MCF 10A (cell line): Measurements from ENCODE around the gene PRSS35. TPM values are rescaled to one million over a fixed set of nuclear protein-coding genes. Genes with fewer than 3 reads are reported as not detected.
"Not testable (repeated sequence)": the region's sequence is repeated elsewhere in the genome, so short reads cannot be mapped to it uniquely, and the experiment has no call there.

Source experiments
- BruUV-seq: library from RNA; stranded (reverse); fragments of 400-500 nt; replicated peaks from 2 replicates; lab custom pipeline; 2021; lab: Mats Ljungman, UMichigan
- CTCF ChIA-PET: fragments of 300-600 bp; sonication (Branson Sonifier 250); formaldehyde crosslinking; extraction: SDS; loops from one replicate; lab custom pipeline; 2021; ENCODE audit warnings: antibody characterized with exemption, inconsistent platforms; lab: Yijun Ruan, JAX
- POLR2A ChIA-PET: fragments of 300-600, 350-650 bp; sonication (Branson Sonifier 250); formaldehyde crosslinking; extraction: SDS; loops from one replicate; lab custom pipeline; 2020; ENCODE audit warnings: antibody characterized with exemption, inconsistent platforms; lab: Yijun Ruan, JAX
- DNase-seq: peaks from one replicate; pipeline ENCODE4 v3.0.0-alpha.2; 2018; ENCODE audit not compliant: unreplicated experiment
- H3K27ac Mint-ChIP-seq: one replicate; pipeline ENCODE4 v1.8.0; 2022; ENCODE audit warnings: mild to moderate bottlenecking, low read depth, mixed read lengths; ENCODE audit not compliant: unreplicated experiment
- H3K27me3 Mint-ChIP-seq: one replicate; pipeline ENCODE4 v1.8.0; 2022; ENCODE audit warnings: mixed read lengths; ENCODE audit not compliant: insufficient read depth, unreplicated experiment
- H3K36me3 Mint-ChIP-seq: one replicate; pipeline ENCODE4 v1.8.0; 2022; ENCODE audit warnings: mild to moderate bottlenecking, moderate library complexity, mixed read lengths; ENCODE audit not compliant: insufficient read depth, unreplicated experiment
- H3K4me1 Mint-ChIP-seq: one replicate; pipeline ENCODE4 v1.8.0; 2022; ENCODE audit warnings: mixed read lengths; ENCODE audit not compliant: insufficient read depth, unreplicated experiment
- H3K4me3 Mint-ChIP-seq: one replicate; pipeline ENCODE4 v1.8.0; 2022; ENCODE audit warnings: mild to moderate bottlenecking, moderate library complexity, mixed read lengths; ENCODE audit not compliant: unreplicated experiment
- H3K9me3 Mint-ChIP-seq: one replicate; pipeline ENCODE4 v1.8.0; 2022; ENCODE audit warnings: mixed read lengths; ENCODE audit not compliant: unreplicated experiment
- CTCF ChIP-seq: fragments of 200-600 bp; IDR thresholded peaks from one replicate; pipeline ENCODE4 v1.8.0; 2022; ENCODE audit warnings: antibody characterized with exemption, mild to moderate bottlenecking; ENCODE audit not compliant: unreplicated experiment
- intact Hi-C: fragments of 100-400 bp; cut with micrococcal nuclease; formaldehyde crosslinking; loops from 2 replicates; pipeline ENCODE4 v1.14.1; 2022
- total RNA-seq: library from RNA; stranded (reverse); gene quantifications from 2 replicates; pipeline ENCODE4 v1.2.3, GENCODE V29; 2022

PRSS35 gene
- total RNA-seq, 1 experiment from 2014 or later = not detected

- no peaks in the 10 kb centered on the region for H3K9me3 Mint-ChIP-seq
- no peaks in the 10 kb centered on the region for H3K4me1 Mint-ChIP-seq
- POLR2A ChIA-PET = no interaction called here
- no peak overlapping the region for H3K4me3 Mint-ChIP-seq
- DNase-seq = no peak
- H3K27me3 Mint-ChIP-seq = peaks cover 58% of the 10 kb centered on the region
- no TSS peak for BruUV-seq
- H3K27ac Mint-ChIP-seq = no peak overlapping the region
- CTCF ChIA-PET = interaction anchor here (0.7 kb wide), 1 partner anchor 114 kb away, joined by 3 read pairs; no protein-coding TSS in a partner anchor
- intact Hi-C loops = no loop called here
- no peak for TF ChIP-seq CTCF
- no peaks in the 10 kb centered on the region for H3K36me3 Mint-ChIP-seq
Measured at GRCh38 chr6:83539678-83540077, 27.3 kb downstream of the PRSS35 start.

- DNase-seq = no peak
- H3K4me3 Mint-ChIP-seq = no peak overlapping the region
- no peaks in the 10 kb centered on the region for H3K36me3 Mint-ChIP-seq
- H3K27me3 Mint-ChIP-seq = peaks cover 75% of the 10 kb centered on the region
- ChIA-PET CTCF (interaction anchor here (0.6 to 1.2 kb wide), 2 partner anchors 198 to 325 kb away, joined by 3 to 5 read pairs; no protein-coding TSS in a partner anchor), POLR2A (no interaction called here)
- H3K9me3 Mint-ChIP-seq = no peaks in the 10 kb centered on the region
- TF ChIP-seq CTCF = no peak
- BruUV-seq = no TSS peak
- intact Hi-C loops = no loop called here
- H3K27ac Mint-ChIP-seq = no peak overlapping the region
- no peaks in the 10 kb centered on the region for H3K4me1 Mint-ChIP-seq
Measured at GRCh38 chr6:83546636-83547035, 34.3 kb downstream of the PRSS35 start.

- CTCF ChIA-PET, DNase-seq, intact Hi-C loops, POLR2A ChIA-PET, H3K36me3 Mint-ChIP-seq, H3K9me3 Mint-ChIP-seq, H3K4me3 Mint-ChIP-seq, BruUV-seq, H3K4me1 Mint-ChIP-seq, H3K27ac Mint-ChIP-seq: not testable (repeated sequence)
- peaks cover 82% of the 10 kb centered on the region for H3K27me3 Mint-ChIP-seq
Measured at GRCh38 chr6:83550482-83550881, 38.1 kb downstream of the PRSS35 start.

GRCh38 chr6:83551748-83552147 lies 39.4 kb downstream of the PRSS35 start:
- DNase-seq, intact Hi-C loops, H3K9me3 Mint-ChIP-seq, H3K27ac Mint-ChIP-seq, H3K36me3 Mint-ChIP-seq, H3K4me3 Mint-ChIP-seq, CTCF ChIA-PET, POLR2A ChIA-PET, H3K4me1 Mint-ChIP-seq, BruUV-seq: not testable (repeated sequence)
- peaks cover 85% of the 10 kb centered on the region for H3K27me3 Mint-ChIP-seq

GRCh38 chr6:83556871-83557270 lies 44.5 kb downstream of the PRSS35 start:
- Mint-ChIP-seq H3K4me3 (no peak overlapping the region), H3K4me1 (no peaks in the 10 kb centered on the region), H3K27me3 (peaks cover 41% of the 10 kb centered on the region), H3K9me3 (no peaks in the 10 kb centered on the region), H3K36me3 (no peaks in the 10 kb centered on the region), H3K27ac (no peak overlapping the region)
- intact Hi-C loops = no loop called here
- no TSS peak for BruUV-seq
- POLR2A ChIA-PET = no interaction called here
- DNase-seq = no peak
- CTCF ChIA-PET = interaction anchor here (0.6 kb wide), 1 partner anchor 239 kb away, joined by 3 read pairs; no protein-coding TSS in a partner anchor
- no peak for TF ChIP-seq CTCF
